Measurements from ENCODE around the gene AGAP1.

- TF ChIP-seq, protein P1, sequence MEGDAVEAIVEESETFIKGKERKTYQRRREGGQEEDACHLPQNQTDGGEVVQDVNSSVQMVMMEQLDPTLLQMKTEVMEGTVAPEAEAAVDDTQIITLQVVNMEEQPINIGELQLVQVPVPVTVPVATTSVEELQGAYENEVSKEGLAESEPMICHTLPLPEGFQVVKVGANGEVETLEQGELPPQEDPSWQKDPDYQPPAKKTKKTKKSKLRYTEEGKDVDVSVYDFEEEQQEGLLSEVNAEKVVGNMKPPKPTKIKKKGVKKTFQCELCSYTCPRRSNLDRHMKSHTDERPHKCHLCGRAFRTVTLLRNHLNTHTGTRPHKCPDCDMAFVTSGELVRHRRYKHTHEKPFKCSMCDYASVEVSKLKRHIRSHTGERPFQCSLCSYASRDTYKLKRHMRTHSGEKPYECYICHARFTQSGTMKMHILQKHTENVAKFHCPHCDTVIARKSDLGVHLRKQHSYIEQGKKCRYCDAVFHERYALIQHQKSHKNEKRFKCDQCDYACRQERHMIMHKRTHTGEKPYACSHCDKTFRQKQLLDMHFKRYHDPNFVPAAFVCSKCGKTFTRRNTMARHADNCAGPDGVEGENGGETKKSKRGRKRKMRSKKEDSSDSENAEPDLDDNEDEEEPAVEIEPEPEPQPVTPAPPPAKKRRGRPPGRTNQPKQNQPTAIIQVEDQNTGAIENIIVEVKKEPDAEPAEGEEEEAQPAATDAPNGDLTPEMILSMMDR (IDR thresholded peaks at IDR 0.05), result no peak
- TF ChIP-seq EZH2phosphoT487 (IDR thresholded peaks at IDR 0.05), result no peak
Measured at GRCh38 chr2:236173729-236174607, 680.1 kb downstream of the AGAP1 start.

Data from neural progenitor cell (in vitro differentiated cells).